OCI-M2 (cell line): ENCODE data around the gene MYOG.

Source experiments
- DNase-seq: peaks from one replicate; lab custom pipeline; 2025; ENCODE audit not compliant: unreplicated experiment; lab: John Stamatoyannopoulos, UW

Gene MYOG

DNA sequence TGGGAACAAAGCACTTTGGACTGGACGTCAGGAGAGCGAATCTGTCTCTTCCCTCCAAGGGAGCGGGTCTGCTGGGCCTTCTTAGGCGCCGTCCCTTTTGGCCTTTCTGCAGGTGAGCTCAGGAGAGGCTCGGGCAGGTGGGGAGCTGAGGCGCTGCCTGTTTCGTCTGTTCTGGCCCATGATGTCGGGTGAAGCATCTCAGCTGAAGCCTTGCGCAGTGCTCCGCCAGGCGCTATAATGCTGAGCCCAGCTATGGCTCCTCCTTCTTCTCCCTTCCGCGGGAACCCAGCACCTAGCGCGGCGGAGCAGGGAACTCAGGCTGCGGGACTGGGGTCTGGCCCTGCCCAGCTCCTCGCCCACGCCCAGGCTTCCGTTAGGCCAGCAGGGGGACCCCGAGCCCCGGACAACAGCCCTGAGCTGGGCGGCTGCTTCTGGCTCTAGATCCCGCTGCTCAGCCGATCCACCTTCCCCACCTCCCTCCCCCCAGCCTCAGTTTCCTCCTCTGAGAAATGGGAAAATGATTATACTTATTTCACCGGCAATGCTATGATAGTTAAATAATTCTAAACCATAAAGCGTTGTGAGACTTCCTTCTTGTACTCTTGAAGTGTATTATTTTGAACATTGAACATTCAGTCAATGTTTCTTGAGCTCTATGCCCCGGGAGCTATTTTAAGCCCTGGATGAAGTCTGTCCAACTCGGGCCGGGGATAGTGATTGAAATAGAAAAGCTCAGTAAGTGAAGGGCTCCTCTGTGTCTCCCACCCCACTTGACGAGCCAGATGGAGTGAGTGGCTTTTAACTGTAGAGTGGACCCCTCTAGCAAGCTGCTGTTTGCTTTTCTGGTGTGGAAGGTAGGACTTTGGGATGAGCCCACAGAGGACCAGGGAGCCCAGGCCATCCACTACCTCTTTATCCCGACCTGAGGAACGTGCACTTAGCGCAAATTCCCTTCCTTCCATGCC, 32.1 kb upstream of the MYOG start:
- peak; percentile 8 for DNase-seq

DNA sequence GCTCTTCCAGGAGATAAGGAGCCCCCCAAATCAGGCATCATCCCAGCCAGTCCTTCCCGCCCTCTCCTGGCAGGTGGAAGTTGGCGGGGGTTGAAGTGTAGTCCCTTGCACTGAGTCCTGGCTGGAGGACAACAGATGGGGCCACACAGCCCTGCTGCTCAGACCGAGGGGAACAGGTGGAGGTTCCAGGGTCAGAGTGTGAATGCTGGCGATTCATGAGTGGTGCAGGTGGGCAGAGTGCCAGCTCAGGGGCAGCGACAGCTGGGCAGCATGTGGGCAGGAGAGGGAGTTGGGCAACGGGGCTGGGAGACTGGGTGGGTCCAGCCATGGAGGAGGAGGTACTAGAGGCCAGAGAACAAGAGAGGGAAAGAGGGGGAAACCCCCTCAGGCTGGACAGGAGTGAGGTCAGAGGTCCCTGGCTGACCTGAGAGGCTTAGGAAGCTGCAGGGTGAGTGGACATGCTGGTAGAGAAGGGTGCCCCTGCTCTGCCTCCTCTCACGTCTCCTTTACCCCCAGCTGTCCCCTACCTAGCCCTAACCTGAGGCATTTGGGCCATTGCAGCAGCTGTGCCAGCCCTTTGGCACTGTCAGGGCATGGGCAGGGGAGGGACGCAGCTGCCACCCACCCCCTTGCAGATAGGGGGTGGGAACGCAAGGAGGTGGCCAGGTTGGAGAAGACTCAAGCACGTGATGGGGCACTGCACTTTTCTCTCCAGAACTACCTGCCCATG, 30.4 kb upstream of the MYOG start:
- DNase-seq: no peak

DNA sequence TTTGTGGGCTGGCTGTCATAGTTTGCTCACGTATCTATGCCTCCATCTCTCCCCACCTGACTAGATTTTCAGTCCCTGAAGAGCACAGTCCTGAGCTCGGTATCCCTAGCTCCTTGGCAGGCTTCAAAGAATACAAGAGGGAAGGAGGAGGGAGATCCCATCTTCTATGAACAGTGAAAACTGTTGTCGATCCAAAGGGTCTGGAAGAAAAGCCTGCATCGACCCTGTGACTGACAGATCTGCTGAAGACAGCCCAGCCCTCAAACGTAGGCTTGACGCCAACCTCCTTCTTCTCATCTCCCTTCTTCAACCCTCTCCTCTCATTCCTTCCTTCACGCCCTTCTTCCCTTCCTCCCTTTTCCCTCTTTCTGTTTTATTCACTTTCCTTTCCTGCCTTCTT, 28.4 kb upstream of the MYOG start:
- DNase-seq: no peak

DNA sequence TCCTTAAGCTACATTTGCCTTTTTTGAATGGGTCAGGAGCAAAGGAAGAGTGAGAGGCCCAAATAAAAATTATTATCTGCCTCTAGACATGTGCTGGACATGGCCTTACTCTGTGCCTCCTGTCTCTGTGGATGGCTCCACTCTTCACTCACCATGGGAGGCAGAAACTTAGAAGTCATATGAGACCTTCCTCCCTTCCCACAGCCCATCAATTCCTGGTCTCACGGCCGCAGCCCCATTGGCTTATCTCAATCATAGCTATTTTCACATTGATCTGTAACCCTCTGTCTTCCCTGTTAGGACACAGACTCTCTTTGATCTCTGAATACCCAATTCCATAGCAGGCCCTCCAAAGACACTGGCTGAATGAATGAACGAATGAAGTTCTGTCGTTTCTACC, 27.5 kb upstream of the MYOG start:
- no peak for DNase-seq

DNA sequence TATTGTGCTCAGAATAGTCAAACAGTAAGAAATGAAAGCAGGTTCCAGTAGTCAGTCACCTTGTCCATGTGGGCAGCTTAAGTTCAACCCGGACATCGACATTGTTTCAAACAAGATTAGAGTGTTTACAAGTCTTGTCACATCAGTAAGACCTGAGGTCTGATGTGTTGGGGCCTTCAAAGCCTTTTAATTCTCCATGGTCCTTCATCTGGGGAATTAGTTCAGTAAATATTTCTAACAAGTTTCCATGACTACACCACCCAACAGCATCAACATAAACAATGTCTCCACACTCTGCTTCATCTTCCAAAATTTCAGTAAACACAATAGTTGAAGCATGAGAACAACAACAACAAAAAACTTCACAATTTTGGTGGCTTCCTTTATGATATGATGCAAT, 26.7 kb upstream of the MYOG start:
- no peak for DNase-seq

DNA sequence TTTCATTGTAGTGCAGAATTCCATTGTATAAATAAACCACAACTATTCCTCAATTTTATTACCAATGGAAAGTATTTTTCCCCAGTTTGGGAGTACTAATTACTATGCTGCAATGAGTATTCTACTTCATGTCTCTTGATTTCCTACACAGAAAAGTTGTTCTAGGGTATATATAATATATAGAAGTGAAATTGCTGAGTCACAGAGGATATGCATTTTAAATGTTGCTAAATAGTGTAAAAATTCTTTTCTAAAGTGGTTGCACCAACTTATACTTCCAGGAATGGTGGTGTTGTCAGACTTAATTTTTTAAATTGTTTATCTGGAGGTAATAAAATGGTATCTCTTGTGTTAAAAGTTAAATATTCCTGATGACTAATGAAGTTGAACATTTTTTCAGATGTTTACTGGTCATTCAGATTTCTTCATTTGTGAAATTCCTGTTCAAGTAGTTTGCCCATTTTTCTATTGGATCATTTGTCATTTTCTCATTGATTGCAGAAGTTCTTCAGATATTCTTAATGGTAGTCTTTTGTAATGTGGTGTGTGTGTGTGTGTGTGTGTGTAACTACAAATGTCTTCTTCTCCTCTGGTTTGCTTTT, 19.1 kb upstream of the MYOG start:
- no peak for DNase-seq

DNA sequence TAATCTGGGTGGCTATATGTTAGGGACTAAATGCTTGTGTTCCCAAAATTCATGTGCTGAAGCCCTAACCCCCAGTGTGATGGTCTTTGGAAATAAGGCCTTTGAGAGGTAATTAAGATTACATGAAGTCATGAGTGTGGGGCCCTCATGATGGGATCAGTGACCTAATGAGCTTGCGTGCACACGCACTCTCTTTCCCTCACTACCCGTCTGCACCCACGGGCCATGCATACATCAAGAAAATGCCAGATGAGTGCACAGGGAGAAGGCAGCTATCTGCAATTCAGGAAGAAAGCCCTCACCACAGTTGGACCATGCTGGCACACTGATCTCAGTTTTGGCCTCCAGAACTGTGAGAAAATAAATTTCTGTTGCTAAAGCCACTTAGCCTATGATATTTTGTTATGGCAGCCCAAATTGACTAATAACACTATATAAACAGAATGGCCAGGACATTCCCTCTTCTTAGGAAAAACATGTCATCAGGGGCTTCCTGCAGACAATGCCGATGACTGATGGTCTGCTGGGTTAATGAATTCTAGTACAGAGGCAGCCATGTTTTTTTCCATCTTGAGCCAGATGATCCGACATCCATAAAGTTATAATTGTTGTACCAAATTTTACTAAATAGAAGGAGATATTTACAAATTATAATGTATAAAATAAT, 18.1 kb upstream of the MYOG start:
- DNase-seq: no peak

DNA sequence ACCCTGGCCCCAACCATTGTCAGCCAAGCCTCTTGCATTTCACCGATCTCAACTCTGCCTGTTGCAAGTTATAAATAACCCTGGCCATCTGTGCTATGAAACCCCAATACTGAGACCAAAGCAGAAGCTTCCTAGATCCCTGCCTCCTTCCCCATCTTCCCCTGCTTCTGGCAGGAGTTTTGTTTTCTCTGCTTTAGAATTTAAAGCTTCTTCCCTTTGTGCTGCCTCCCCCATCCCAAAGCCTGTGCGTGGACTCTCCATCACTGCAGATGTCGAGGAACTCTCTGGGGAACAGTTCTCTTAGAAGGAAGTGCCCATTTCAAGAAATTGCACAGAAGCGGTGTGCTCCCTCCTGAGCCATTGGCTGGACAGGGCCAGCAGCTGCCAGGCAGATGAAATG, 17.4 kb upstream of the MYOG start:
- no peak for DNase-seq

DNA sequence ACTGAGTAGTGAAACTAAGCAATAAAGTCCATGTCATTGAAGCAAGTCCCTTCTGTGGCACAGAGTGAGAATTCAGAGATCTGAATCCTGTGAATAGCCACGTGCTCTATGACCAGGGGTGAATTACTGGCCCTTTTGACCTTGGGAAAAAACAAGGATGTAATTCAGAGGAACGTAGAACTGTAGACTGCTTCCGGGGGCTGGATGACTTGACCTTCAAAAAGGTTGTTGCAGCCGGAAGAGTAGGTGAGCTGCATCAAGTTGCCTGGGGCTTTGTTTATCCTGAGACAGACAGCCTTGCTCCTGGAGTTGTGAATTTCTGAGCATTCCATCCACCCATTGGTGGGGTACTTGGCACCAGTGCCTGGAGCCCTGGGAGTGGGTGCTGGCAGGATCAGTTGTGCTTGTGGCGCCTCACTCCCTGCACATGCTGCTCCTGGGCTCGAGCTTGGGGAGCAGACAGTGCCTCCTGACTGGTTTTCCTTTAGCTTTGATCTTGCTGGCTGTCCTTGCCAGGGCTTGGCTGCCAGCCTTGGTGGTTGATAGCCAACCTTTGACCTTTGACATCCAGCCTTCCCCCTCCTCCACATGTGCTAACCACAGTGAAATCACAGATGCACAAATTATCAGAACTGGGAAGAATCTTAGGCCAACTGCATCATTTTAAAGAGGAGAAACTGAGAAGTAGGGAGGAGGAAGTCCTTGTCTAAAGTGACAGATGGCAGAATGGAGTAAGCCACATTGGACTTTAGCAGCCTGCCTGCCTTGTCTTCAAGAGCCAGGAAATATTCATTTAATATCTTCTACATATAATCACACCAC, 16.2 kb upstream of the MYOG start:
- no peak for DNase-seq

DNA sequence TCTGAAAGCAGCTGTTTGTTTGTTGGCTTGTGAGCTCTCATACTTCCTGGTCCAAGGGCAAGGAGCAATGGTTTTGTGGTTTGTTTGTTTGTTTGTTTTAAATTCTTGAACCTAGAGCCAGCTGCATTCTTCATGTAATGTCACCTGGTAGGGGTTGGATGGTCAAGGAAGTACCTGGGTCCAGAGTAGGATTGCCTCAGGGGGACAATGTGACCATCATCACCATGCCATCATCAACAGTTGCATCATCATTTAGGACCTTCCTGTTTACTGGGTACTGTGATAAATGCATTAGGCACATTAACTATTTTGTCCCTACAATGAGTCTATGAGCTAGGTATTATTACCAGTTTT, 14.7 kb upstream of the MYOG start:
- no peak for DNase-seq

DNA sequence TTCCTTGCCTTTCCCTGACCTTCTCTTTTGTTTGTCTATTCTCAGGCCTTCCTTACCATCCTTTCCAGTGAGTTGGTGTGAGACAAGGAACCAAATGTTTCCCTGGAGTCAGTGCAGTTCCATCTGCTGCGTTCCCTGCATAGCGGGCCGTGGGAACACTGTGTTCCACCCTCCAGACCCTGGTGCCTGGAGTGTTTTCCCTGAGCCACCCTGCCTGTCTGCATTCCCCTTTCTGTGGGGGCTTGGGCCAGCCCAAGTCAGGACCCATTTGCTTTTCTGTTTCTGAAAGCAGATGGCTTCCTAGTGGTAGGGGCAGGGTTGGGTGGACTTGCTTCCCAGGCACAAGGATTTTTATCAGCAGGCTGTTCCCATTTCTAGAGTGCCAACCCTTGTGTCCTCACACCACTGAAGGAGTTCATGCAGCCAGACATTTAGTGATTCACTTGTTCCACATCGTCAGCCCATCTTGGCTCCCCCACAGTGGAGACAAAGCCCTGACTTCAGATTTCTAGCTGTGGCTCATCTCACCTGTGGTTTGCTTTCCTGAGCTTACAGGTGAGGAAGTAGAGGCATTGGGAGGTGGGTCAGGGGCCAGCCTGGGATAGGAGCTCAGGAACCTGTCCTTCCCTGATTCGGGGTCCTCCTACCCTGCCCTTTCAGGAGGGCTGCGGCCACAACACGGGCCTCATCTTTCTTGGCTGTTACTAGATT, 14.1 kb upstream of the MYOG start:
- no peak for DNase-seq

DNA sequence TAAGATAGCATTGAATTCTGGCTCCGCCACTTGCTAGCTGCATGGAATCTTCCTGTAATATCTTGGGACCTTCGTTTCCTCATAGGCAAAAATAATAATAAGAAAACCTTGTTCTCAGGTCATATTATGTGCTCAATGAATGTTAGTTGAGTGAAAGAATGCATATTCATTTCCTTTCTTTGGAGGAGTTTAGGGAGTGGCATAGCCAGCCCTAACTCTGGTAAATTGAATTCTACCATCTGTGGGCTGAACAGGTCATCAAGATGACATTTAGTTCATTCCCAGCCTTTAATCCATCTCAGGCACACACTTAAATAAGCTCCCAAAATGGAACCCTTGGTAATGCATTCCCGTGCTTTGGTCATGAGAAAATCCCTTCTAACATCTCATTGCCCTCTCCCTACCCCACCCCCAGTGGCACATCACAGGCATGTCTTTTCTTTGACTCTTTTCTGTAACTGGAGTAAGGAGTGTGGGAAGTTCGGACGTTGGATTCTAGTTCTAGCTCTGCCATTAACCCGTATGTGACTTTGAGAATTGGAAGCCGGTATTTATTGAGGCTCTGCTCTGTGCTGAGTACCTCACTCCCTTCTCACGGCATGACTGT, 13.2 kb upstream of the MYOG start:
- no peak for DNase-seq

DNA sequence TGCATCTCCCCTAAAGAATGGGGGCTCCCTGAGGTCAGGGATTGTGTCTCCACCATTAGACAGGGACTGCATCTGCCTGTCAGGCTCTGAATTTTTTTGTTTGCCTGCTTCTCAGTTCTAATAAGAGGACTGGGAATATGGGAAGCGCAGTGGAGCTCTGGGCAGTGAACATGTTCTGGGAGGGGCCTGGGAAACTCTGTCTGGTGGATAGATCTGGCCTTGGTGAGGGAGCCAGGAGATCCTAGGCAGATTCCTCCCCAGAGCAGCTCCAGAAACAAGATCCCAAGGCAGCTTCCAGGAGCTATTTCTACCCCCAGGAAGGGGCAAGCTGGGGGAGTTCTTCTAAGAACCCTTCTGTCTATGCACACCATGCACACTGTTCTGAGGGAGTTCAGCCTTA, 12.6 kb upstream of the MYOG start:
- no peak for DNase-seq

DNA sequence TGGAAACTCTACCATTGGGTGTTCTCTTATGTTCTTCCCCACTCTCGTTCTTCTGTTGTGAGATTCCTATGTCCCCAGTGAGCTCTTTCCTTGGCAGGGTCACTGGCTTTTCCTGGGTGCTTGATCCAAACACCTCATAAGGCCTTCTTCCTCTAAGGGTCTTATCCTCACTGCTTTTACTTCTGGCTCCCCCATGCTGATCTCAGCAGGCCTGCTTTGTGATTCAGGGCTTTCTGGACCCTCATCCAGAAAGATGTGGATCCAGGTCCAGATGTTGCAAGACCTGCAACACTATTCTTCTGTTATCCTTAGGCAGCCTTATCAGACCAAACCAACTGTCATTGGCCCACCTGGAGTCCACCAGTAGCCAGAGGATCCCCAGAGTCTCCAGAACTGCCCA, 11.2 kb upstream of the MYOG start:
- no peak for DNase-seq

DNA sequence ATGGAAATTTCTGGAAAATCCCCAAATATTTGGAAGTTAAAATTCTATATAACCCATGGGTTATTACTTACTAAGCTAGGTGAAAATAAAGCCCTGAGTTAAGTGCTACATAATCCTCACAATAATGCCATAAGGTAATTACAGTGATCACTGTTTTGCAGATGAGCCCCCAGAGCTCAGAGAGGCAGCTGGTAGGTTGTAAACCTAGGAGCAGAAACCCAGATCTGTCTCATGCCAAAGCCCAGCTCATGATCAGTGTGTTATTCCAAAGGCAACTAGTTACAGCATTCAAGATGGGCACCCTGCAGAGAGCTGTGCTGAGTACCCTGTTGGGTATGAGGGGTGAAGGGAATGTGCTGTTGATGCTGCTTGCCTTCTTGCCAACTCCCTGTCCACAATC, 10.8 kb upstream of the MYOG start:
- no peak for DNase-seq

DNA sequence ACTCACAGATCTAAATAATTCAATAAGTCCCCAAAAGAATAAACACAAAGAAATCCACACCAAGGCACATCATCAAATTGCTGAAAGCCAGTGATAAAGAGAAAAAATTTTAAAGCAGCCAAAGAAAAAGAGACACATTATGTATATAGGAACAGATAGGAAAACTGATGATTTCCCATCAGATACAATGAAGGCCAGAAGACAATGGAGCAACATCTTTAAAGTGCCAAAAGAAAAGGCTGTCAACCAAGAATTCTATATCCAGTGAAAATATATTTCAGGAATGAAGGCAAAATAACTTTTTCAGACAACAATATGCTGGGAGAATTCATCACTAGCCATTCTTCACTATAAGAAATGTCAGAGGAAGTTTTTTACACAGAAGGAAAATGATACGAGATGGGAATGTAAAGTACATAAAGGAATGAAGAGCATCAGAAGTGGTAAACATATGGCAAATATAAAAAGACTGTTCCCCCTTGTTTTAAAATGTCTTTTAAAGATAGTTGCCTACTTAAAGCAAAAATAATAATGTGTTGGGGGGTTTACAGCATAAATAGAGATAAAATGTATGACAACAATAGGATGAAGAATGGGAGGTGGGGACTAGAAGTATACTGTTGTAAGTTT, 9.4 kb upstream of the MYOG start:
- DNase-seq: no peak

DNA sequence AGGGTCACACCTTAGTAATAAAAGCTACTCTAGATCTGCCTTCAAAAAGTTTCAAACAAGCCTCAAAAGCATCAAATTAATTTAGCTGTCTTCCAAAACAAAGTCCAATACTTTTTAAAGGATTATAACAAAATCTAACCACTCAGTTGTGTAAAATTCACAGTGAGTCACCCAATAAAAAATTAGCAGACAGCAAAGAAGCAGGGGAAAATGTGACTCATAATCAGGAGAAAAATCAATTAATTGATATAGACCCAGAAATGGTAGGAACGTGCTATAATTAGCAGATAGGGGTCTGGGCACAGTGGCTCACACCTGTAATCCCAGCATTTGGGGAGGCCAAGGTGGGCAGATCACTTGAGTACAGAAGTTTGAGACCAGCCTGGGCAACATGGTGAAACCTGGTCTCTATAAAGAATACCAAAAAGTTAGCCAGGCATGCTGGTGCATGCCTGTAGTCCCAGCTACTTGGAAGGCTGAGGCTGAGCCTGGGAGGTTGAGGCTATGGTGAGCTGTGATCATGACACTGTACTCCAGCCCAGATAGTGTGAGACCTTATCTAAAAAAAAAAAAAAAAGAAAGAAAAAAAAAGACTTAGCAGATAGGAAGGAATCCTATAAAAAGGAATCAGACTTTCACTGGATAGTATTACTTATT, 8.1 kb upstream of the MYOG start:
- DNase-seq: no peak

DNA sequence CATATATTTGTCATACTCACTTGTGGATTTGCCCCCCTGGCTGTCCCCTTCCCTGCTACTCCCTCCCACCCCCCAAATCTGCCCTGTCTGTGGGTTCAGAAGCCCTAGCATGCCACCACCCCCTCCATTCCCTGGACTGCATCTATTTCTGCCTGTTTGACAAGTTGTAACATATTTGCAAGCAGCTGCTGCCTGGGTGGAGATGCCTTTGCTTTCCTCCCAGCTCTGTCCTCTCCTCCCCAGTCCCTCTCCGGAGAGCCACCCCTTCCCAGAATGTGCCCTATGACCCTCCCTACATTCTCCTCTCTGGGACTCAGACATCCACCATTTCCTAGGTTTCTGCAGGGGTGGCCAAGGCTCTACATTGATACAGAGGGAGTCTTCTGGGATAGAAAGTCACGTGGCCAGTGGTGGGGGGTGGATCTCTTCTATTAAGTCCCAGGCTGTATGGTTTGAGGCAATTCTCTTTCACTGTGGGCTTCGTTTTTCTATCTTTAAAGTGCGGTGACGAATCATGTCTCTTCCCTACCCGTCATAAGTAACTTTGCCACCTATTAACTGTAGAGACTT, 6.0 kb upstream of the MYOG start:
- DNase-seq: no peak

DNA sequence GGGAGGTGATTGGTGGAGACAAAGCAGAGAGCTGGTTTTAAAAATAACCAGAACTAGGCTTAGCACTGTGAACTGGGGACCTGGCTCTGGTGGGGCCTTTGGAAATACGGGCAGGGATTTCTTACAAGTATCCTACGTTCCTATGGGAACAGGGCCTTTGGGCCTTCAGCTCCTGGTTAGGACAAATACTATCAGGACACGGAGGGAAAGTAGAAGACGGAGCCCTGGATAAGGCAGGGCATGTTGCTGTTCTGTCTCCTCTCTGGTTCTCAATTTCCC, 5.3 kb upstream of the MYOG start:
- DNase-seq: no peak
